NB4 (cell line): ENCODE results near the gene LMBR1L.

ENCODE experiments used
- DNase-seq: peaks from one replicate; pipeline ENCODE4 v3.0.0; 2010; ENCODE audit warnings: low read depth
- H3K4me3 ChIP-seq: one replicate; pipeline ENCODE4 v1.5.1; 2011; ENCODE audit warnings: mild to moderate bottlenecking, low read depth, low read length, moderate library complexity
- MYC ChIP-seq: IDR thresholded peaks from 2 replicates; pipeline ENCODE4 v1.6.1; 2011; ENCODE audit warnings: low read depth, low read length
- POLR2A ChIP-seq: IDR thresholded peaks from 2 replicates; pipeline ENCODE4 v1.6.1; 2011; ENCODE audit warnings: mild to moderate bottlenecking; ENCODE audit not compliant: insufficient read length; ENCODE audit errors: extremely low read depth
- TF ChIP-seq, protein P1 (sequence below): IDR thresholded peaks from 2 replicates; pipeline ENCODE4 v1.6.1; 2011; ENCODE audit warnings: low read depth, low read length
- TF ChIP-seq, protein P2 (sequence below): IDR thresholded peaks from one replicate; pipeline ENCODE4 v1.5.1; 2012; ENCODE audit warnings: low read depth, low read length

LMBR1L gene

DNA sequence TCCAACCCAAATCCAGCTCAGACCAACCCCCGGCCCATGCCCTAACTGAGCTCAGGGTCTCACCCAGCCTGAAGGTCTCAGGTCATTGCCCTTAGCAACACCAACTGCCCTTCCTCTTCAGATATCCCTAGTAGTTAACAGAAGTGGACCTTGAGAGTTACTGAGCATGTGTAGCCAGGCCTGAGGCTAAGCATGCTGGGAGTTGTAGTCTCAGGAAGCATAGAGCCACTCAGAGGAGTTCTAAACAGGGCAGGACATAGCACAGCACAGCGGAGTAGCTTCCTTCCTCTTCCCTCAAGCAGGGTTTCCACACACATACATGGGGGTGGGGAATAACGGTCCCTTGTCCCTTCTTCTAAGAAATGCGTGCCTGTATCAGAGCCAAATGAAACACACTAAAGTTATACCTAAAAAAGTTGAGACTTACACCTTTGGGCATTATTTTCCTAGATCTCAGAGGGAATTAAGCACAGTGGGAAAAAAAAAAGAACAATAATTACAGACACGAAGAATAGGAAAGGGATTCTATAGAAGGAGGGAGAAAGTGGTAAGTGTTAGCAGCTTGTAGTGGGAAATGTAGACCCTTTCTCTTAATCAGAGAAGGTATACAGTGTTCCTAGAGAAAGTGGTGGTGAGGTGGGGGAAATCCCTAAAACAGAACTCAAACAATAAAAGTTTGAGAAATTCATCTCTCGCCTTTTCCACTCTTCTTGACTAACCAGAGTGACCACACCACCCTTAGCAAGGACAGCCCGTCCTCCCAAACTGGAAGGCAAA, 54.5 kb downstream of the LMBR1L start:
- H3K4me3 ChIP-seq = peak overlapping the region; percentile 81
- TF ChIP-seq POLR2A (peak; percentile 60), MYC (peak; percentile 83)
- TF ChIP-seq, protein P1, sequence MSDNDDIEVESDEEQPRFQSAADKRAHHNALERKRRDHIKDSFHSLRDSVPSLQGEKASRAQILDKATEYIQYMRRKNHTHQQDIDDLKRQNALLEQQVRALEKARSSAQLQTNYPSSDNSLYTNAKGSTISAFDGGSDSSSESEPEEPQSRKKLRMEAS = peak; percentile 65
- TF ChIP-seq, protein P2, sequence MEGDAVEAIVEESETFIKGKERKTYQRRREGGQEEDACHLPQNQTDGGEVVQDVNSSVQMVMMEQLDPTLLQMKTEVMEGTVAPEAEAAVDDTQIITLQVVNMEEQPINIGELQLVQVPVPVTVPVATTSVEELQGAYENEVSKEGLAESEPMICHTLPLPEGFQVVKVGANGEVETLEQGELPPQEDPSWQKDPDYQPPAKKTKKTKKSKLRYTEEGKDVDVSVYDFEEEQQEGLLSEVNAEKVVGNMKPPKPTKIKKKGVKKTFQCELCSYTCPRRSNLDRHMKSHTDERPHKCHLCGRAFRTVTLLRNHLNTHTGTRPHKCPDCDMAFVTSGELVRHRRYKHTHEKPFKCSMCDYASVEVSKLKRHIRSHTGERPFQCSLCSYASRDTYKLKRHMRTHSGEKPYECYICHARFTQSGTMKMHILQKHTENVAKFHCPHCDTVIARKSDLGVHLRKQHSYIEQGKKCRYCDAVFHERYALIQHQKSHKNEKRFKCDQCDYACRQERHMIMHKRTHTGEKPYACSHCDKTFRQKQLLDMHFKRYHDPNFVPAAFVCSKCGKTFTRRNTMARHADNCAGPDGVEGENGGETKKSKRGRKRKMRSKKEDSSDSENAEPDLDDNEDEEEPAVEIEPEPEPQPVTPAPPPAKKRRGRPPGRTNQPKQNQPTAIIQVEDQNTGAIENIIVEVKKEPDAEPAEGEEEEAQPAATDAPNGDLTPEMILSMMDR = no peak

DNA sequence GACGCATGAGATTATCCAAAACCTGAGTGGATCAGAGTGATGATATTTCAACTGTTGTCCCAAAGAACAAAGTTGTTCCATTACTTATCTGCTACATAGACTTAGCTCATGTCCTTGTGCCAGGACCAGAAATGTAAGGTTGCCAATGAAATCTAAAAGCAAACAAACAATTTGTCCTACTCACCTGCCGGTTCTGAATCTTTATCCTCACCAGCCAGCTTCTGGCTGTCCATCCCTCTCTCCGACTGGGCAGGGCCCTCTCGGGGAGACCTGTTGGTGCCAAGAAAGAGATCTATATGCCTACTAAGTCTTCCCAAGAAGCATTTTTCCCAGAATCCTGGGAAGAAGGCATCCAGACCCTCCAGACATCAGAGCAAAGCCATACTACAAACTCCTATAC, 55.6 kb downstream of the LMBR1L start:
- peak overlapping the region; percentile 81 for H3K4me3 ChIP-seq
- no peak for TF ChIP-seq MYC
- TF ChIP-seq, protein P1 = no peak
- TF ChIP-seq, protein P2 = no peak
- TF ChIP-seq POLR2A = no peak
- DNase-seq = no peak

More for the DNA sequence above, 54.5 kb downstream of the LMBR1L start:
- DNase-seq = peak; percentile 98

DNA sequence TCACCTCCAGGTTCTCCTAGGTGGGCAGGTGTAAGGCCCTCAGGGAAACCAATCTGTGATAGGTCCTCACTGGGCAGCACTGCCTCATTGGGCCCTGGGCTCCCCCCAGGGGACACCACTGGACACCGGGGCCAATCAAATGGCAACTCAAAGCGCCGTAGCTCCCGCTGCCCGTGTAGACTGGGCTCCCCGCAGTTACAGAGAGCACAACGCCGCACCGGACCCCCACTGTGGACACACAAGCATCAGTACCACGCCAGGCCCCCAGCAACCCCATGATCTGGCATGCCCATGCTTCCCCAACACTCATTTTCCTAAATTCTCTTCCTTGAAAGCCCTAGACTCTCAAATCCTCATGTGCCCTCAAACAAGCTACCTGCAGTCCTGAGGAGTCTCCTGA, 56.1 kb downstream of the LMBR1L start:
- peak overlapping the region; percentile 81 for H3K4me3 ChIP-seq
- TF ChIP-seq MYC = no peak
- TF ChIP-seq, protein P1 = no peak
- no peak for TF ChIP-seq POLR2A
- TF ChIP-seq, protein P2 = no peak
- no peak for DNase-seq

DNA sequence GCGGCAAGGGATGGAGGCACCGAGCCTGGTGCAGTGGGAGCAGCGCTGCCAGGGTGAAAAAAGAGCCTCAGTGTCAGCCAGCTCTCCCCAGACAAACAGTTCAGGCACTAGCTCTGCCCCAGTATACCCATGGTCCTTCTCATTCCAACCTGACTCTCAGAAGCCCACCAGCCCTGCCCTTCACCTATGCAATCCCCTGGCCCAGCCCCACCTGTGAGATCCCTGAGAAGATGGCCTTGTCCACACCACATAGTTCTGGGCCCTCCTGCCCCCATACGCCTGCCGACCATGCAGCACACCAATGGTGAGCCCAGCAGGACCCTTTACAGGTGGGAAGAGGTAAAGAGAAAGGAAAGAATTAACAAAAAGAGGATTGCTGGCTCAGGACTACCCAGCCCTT, 56.6 kb downstream of the LMBR1L start:
- no peak overlapping the region for H3K4me3 ChIP-seq
- no peak for DNase-seq
- TF ChIP-seq, protein P1 = no peak
- no peak for TF ChIP-seq POLR2A
- no peak for TF ChIP-seq MYC
- TF ChIP-seq, protein P2 = no peak

DNA sequence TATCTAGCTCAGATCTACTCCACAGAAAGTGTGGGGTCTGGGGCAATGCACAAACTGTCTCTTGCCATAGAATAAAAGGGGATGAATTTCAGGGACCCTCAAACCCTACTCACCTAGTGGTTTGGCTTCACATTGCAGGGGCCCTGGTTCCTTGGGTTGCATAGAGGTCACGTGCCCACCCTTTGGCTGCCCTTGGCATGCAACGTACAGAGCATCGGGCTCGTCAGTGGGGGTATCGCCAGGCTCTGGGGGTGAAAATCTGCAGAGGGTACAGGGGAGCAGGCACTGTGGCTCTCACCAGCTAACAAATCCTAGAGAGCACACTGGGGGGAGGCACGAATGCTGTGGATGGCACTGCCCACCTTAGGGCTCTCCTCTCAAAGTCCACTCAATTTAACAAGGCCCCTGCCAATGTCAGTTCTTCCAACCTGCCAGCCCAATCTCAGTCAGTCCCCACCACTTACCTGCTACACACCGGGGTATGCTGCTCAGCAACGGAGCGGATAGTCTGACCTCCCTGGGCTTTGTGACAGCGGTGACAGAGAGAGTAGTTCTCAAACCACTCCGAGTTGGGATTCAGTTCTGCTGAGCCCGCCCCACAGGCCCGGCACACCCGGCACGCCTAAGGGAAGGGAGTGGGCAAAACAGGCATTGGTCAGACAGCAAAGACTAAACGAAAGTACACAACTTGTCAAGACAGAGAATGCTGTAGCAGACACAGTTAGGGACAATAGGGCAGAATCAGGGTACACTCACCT, 58.0 kb downstream of the LMBR1L start:
- TF ChIP-seq, protein P2 = no peak
- TF ChIP-seq POLR2A (no peak), MYC (no peak)
- TF ChIP-seq, protein P1 = no peak
- H3K4me3 ChIP-seq = no peak overlapping the region
- no peak for DNase-seq
